Prostate gland (tissue), 2 donors: ENCODE results near the gene LTC4S. TPM values are rescaled to one million over a fixed set of nuclear protein-coding genes. Genes with fewer than 3 reads are reported as not detected.

Experiments
- DNase-seq: peaks from one replicate; pipeline ENCODE4 v3.0.0-alpha.2; 2019; ENCODE audit warnings: low spot score
- H3K27ac ChIP-seq, 2 donors: fragments of 200-600 bp; sonication (generic); 2 replicates each; pipeline ENCODE4 v1.5.1; 2017 to 2019
- H3K27me3 ChIP-seq: fragments of 200-600 bp; sonication (generic); replicated peaks from 2 replicates; pipeline ENCODE4 v1.5.1; 2019; ENCODE audit not compliant: insufficient read depth
- H3K36me3 ChIP-seq, 2 donors: fragments of 200-600 bp; sonication (generic); 1 replicate in 1 of 2; 2 replicates in 1 of 2; pipeline versions ENCODE4 v1.5.1 to v1.8.1; 2017 to 2019
- H3K4me1 ChIP-seq: fragments of 200-600 bp; sonication (generic); replicated peaks from 2 replicates; pipeline ENCODE4 v1.5.1; 2019
- H3K4me3 ChIP-seq, 2 donors: fragments of 200-600 bp; sonication (generic); 2 replicates each; pipeline ENCODE4 v1.5.1; 2017 to 2019
- H3K9me3 ChIP-seq: fragments of 200-600 bp; sonication (generic); 2 replicates; pipeline ENCODE4 v1.5.1; 2017
- CTCF ChIP-seq, 4 experiments: fragments of 200-600 bp in 2 of 4; fragments of 450-650 bp in 2 of 4; sonication (generic) in 2 of 4; IDR thresholded peaks; 1 replicate in 3 of 4; 2 replicates in 1 of 4; pipeline ENCODE4 v1.5.1; 2016 to 2019; ENCODE audit warnings: antibody characterized with exemption in 4 of 4, mild to moderate bottlenecking in 2 of 4, moderate library complexity in 2 of 4
- POLR2A ChIP-seq: fragments of 450-650 bp; IDR thresholded peaks from one replicate; pipeline ENCODE4 v1.6.1; 2016; ENCODE audit warnings: antibody characterized with exemption, mild to moderate bottlenecking
- POLR2AphosphoS5 ChIP-seq: sonication (generic); formaldehyde crosslinking; IDR thresholded peaks from one replicate; pipeline ENCODE4 v1.6.1; 2017; ENCODE audit warnings: antibody characterized with exemption
- WGBS: methylation state at CpG from one replicate; pipeline ENCODE4 v1.1.5; 2018; 5-methylcytosine and 5-hydroxymethylcytosine counted together
- intact Hi-C: fragments of 100-400 bp; cut with DNase I; formaldehyde crosslinking; loops from one replicate; pipeline ENCODE4 v1.14.2; 2022
- total RNA-seq, 2 donors: library from RNA; depleted of rRNA; stranded (reverse); fragments of >200 nt; gene quantifications; one replicate each; pipeline ENCODE4 v1.1.0, GENCODE V29; 2016

LTC4S gene
- total RNA-seq, 2 donors from 2014 or later, result 7.8 to 8.2 TPM

- Histone ChIP-seq H3K27ac (no peak overlapping the region), H3K27me3 (no peaks in the 10 kb centered on the region), H3K4me1 (peaks cover 4% of the 10 kb centered on the region), H3K36me3 (peaks cover 7 to 29% of the 10 kb centered on the region in 2 donors), H3K4me3 (no peak overlapping the region), H3K9me3 (no peaks in the 10 kb centered on the region)
- WGBS, result 82% methylated on average over 18 of the region's 18 CpGs
- TF ChIP-seq POLR2AphosphoS5 (no peak), POLR2A (no peak), CTCF (IDR thresholded peaks at IDR 0.05) (no peak)
- no peak for DNase-seq
- intact Hi-C loops, result no loop called here
These were observed 25.3 kb upstream of the LTC4S start for GRCh38 chr5:179768326-179769085.

- no peaks in the 10 kb centered on the region for H3K4me1 ChIP-seq
- H3K9me3 ChIP-seq, result no peaks in the 10 kb centered on the region
- intact Hi-C loops, result no loop called here
- H3K4me3 ChIP-seq, result no peak overlapping the region
- no peaks in the 10 kb centered on the region for H3K27me3 ChIP-seq
- no peak overlapping the region for H3K27ac ChIP-seq
- H3K36me3 ChIP-seq, result peaks cover 7 to 37% of the 10 kb centered on the region in 2 donors
- 86% methylated on average over 6 of the region's 6 CpGs for WGBS
- TF ChIP-seq POLR2A (no peak), POLR2AphosphoS5 (no peak), CTCF (IDR thresholded peaks at IDR 0.05) (no peak)
- no peak for DNase-seq
These were observed 24.5 kb upstream of the LTC4S start for GRCh38 chr5:179769271-179769670.

GRCh38 chr5:179769796-179770195 lies 24.0 kb upstream of the LTC4S start:
- WGBS, result 90% methylated on average over 5 of the region's 5 CpGs
- H3K9me3 ChIP-seq, result no peaks in the 10 kb centered on the region
- no peaks in the 10 kb centered on the region for H3K27me3 ChIP-seq
- TF ChIP-seq POLR2AphosphoS5 (no peak), POLR2A (no peak), CTCF (IDR thresholded peaks at IDR 0.05) (no peak)
- peaks cover 7 to 42% of the 10 kb centered on the region in 2 donors for H3K36me3 ChIP-seq
- no peak overlapping the region for H3K27ac ChIP-seq
- DNase-seq, result no peak
- no peak overlapping the region for H3K4me3 ChIP-seq
- no peaks in the 10 kb centered on the region for H3K4me1 ChIP-seq
- intact Hi-C loops, result no loop called here

GRCh38 chr5:179771311-179771895 lies 22.4 kb upstream of the LTC4S start:
- H3K27ac ChIP-seq, result no peak overlapping the region
- H3K27me3 ChIP-seq, result no peaks in the 10 kb centered on the region
- H3K36me3 ChIP-seq, result peaks cover 7 to 38% of the 10 kb centered on the region in 2 donors
- H3K4me3 ChIP-seq, result no peak overlapping the region
- H3K9me3 ChIP-seq, result no peaks in the 10 kb centered on the region
- no peak for DNase-seq
- 87% methylated on average over 4 of the region's 4 CpGs for WGBS
- intact Hi-C loops, result no loop called here
- H3K4me1 ChIP-seq, result no peaks in the 10 kb centered on the region
- no peak for TF ChIP-seq POLR2AphosphoS5
- TF ChIP-seq POLR2A, result no peak
- no peak for TF ChIP-seq CTCF (IDR thresholded peaks at IDR 0.05)

GRCh38 chr5:179772351-179772750 lies 21.4 kb upstream of the LTC4S start:
- WGBS, result 90% methylated on average over 6 of the region's 6 CpGs
- peaks cover 7 to 38% of the 10 kb centered on the region in 2 donors for H3K36me3 ChIP-seq
- intact Hi-C loops, result no loop called here

More at GRCh38 chr5:179772351-179772750, 21.4 kb upstream of the LTC4S start:
- Histone ChIP-seq H3K27me3 (no peaks in the 10 kb centered on the region), H3K27ac (no peak overlapping the region), H3K9me3 (no peaks in the 10 kb centered on the region), H3K4me3 (no peak overlapping the region), H3K4me1 (peaks cover under 1% of the 10 kb centered on the region)
- TF ChIP-seq CTCF (IDR thresholded peaks at IDR 0.05), result no peak
- no peak for TF ChIP-seq POLR2A
- no peak for TF ChIP-seq POLR2AphosphoS5
- no peak for DNase-seq
